Liver (tissue), 3 donors: ENCODE data around the gene AGAP5.
"Not testable (repeated sequence)": the region's sequence is repeated elsewhere in the genome, so short reads cannot be mapped to it uniquely, and the experiment has no call there.

Source experiments
- FOXA1 ChIP-seq: IDR thresholded peaks from 2 replicates; pipeline ENCODE4 v1.6.1; 2016; ENCODE audit warnings: antibody characterized with exemption
- HNF4G ChIP-seq: IDR thresholded peaks from 2 replicates; pipeline ENCODE4 v1.6.1; 2016; ENCODE audit warnings: antibody characterized with exemption
- JUND ChIP-seq, 2 donors: IDR thresholded peaks; 2 replicates each; pipeline ENCODE4 v1.6.1; 2016; ENCODE audit warnings: antibody characterized with exemption in 2 of 2
- RAD21 ChIP-seq, 2 donors: IDR thresholded peaks; 2 replicates each; pipeline ENCODE4 v1.6.1; 2016; ENCODE audit warnings: antibody characterized with exemption in 2 of 2, mild to moderate bottlenecking in 2 of 2
- RXRA ChIP-seq, 2 donors: IDR thresholded peaks; 2 replicates each; pipeline ENCODE4 v1.6.1; 2017 to 2018; ENCODE audit warnings: antibody characterized with exemption in 2 of 2, mild to moderate bottlenecking in 1 of 2
- SP1 ChIP-seq: IDR thresholded peaks from 2 replicates; pipeline ENCODE4 v1.6.1; 2018; ENCODE audit warnings: antibody characterized with exemption, mild to moderate bottlenecking
- TAF1 ChIP-seq: conservative IDR thresholded peaks from 2 replicates; pipeline ENCODE4 v1.6.1; 2016; ENCODE audit warnings: antibody characterized with exemption, mild to moderate bottlenecking
- YY1 ChIP-seq: IDR thresholded peaks from 2 replicates; pipeline ENCODE4 v1.6.1; 2016; ENCODE audit warnings: antibody characterized with exemption, mild to moderate bottlenecking
- TF ChIP-seq, protein P1 (sequence below): fragments of 150-350 bp; IDR thresholded peaks from 2 replicates; pipeline ENCODE4 v1.5.1; 2017; ENCODE audit warnings: improper control_type of control experiment, low read depth, low read length; ENCODE audit not compliant: missing input control
- TF ChIP-seq, protein P2 (sequence below): IDR thresholded peaks from 2 replicates; pipeline ENCODE4 v1.6.1; 2016; ENCODE audit warnings: antibody characterized with exemption
- TF ChIP-seq, protein P3 (sequence below): IDR thresholded peaks from 2 replicates; pipeline ENCODE4 v1.6.1; 2016; ENCODE audit warnings: antibody characterized with exemption, mild to moderate bottlenecking
- TF ChIP-seq, protein P4 (sequence below): IDR thresholded peaks from 2 replicates; pipeline ENCODE4 v1.6.1; 2016; ENCODE audit warnings: antibody characterized with exemption
- TF ChIP-seq, protein P5 (sequence below): IDR thresholded peaks from 2 replicates; pipeline ENCODE4 v1.6.1; 2016; ENCODE audit warnings: antibody characterized with exemption
- donor health status: healthy.
- donor health status: healthy.

DNA sequence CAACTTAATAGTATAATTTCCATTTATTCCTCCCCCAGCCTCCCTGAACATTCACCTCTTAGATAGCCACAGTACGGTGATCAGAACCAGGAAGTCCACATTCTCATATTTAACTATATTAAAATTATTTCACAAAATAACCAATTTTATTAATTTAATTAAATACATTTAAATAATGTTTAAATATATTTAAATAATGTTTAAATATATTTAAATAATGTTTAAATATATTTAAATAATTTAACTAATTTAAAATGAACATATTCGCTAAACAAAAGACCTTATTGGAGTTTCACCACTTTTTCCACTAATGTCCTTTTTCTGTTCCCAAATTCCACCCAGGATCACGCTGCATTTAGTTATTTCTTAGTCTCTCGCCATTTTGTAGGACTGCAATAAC lies 29.5 kb downstream of the AGAP5 start:
- TF ChIP-seq, protein P1, sequence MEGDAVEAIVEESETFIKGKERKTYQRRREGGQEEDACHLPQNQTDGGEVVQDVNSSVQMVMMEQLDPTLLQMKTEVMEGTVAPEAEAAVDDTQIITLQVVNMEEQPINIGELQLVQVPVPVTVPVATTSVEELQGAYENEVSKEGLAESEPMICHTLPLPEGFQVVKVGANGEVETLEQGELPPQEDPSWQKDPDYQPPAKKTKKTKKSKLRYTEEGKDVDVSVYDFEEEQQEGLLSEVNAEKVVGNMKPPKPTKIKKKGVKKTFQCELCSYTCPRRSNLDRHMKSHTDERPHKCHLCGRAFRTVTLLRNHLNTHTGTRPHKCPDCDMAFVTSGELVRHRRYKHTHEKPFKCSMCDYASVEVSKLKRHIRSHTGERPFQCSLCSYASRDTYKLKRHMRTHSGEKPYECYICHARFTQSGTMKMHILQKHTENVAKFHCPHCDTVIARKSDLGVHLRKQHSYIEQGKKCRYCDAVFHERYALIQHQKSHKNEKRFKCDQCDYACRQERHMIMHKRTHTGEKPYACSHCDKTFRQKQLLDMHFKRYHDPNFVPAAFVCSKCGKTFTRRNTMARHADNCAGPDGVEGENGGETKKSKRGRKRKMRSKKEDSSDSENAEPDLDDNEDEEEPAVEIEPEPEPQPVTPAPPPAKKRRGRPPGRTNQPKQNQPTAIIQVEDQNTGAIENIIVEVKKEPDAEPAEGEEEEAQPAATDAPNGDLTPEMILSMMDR = not testable (repeated sequence)
- TF ChIP-seq FOXA1; HNF4G; RAD21 (IDR thresholded peaks at IDR 0.05); SP1; RXRA (IDR thresholded peaks at IDR 0.05); YY1; TAF1; JUND (IDR thresholded peaks at IDR 0.05): not testable (repeated sequence)
- TF ChIP-seq, protein P2, sequence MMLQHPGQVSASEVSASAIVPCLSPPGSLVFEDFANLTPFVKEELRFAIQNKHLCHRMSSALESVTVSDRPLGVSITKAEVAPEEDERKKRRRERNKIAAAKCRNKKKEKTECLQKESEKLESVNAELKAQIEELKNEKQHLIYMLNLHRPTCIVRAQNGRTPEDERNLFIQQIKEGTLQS = not testable (repeated sequence)
- TF ChIP-seq, protein P3, sequence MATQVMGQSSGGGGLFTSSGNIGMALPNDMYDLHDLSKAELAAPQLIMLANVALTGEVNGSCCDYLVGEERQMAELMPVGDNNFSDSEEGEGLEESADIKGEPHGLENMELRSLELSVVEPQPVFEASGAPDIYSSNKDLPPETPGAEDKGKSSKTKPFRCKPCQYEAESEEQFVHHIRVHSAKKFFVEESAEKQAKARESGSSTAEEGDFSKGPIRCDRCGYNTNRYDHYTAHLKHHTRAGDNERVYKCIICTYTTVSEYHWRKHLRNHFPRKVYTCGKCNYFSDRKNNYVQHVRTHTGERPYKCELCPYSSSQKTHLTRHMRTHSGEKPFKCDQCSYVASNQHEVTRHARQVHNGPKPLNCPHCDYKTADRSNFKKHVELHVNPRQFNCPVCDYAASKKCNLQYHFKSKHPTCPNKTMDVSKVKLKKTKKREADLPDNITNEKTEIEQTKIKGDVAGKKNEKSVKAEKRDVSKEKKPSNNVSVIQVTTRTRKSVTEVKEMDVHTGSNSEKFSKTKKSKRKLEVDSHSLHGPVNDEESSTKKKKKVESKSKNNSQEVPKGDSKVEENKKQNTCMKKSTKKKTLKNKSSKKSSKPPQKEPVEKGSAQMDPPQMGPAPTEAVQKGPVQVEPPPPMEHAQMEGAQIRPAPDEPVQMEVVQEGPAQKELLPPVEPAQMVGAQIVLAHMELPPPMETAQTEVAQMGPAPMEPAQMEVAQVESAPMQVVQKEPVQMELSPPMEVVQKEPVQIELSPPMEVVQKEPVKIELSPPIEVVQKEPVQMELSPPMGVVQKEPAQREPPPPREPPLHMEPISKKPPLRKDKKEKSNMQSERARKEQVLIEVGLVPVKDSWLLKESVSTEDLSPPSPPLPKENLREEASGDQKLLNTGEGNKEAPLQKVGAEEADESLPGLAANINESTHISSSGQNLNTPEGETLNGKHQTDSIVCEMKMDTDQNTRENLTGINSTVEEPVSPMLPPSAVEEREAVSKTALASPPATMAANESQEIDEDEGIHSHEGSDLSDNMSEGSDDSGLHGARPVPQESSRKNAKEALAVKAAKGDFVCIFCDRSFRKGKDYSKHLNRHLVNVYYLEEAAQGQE = not testable (repeated sequence)
- TF ChIP-seq, protein P4, sequence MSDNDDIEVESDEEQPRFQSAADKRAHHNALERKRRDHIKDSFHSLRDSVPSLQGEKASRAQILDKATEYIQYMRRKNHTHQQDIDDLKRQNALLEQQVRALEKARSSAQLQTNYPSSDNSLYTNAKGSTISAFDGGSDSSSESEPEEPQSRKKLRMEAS = not testable (repeated sequence)
- TF ChIP-seq, protein P5, sequence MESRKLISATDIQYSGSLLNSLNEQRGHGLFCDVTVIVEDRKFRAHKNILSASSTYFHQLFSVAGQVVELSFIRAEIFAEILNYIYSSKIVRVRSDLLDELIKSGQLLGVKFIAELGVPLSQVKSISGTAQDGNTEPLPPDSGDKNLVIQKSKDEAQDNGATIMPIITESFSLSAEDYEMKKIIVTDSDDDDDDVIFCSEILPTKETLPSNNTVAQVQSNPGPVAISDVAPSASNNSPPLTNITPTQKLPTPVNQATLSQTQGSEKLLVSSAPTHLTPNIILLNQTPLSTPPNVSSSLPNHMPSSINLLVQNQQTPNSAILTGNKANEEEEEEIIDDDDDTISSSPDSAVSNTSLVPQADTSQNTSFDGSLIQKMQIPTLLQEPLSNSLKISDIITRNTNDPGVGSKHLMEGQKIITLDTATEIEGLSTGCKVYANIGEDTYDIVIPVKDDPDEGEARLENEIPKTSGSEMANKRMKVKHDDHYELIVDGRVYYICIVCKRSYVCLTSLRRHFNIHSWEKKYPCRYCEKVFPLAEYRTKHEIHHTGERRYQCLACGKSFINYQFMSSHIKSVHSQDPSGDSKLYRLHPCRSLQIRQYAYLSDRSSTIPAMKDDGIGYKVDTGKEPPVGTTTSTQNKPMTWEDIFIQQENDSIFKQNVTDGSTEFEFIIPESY = not testable (repeated sequence)
